ENCODE results near the gene UTP18. TPM values are rescaled to one million over a fixed set of nuclear protein-coding genes. Genes with fewer than 3 reads are reported as not detected.
"Not testable (repeated sequence)": the region's sequence is repeated elsewhere in the genome, so short reads cannot be mapped to it uniquely, and the experiment has no call there.

Gene UTP18
- total and polyA plus RNA-seq, 2 donors (not counting 1 experiment from before 2014, with no cell fraction given), result 27.9 to 29.2 TPM

DNA sequence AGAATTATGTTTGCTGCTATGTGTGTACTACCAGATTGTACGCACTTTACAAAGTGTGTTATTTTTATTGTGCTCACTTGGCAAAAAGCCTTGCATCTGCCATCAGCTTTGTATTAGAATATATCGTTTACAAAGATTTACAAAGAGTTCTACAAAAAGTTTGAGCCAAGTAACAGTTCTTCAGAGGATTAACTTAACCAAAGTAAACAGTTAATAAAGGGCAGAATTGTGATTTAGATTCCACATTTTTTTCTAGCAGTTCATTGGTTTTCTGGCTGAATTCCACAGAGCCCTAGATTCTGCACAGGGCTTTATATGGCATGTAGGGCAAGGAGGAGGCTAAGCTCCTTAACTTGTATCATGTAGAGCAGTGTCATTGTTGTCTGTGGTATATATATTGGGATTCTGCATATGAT is 29.4 kb downstream of the UTP18 start:
- no peaks in the 10 kb centered on the region for H3K27me3 ChIP-seq (ENCODE audit: control insufficient read depth, insufficient read depth, low read length)
- peak in 1 of 2 donors; percentile 63 for DNase-seq (ENCODE audit: low read depth in 2 of 2)
- H3K36me3 ChIP-seq (ENCODE audit: control insufficient read depth, insufficient read depth, low read length), result peaks cover 7% of the 10 kb centered on the region
- H3K4me2 ChIP-seq (ENCODE audit: extremely low read depth, insufficient read depth, low read length), result no peak overlapping the region
- H3K27ac ChIP-seq (ENCODE audit: insufficient read depth, low read length), result no peak overlapping the region
- no peak overlapping the region for H2AFZ ChIP-seq (ENCODE audit: low read length)
- H3K9ac ChIP-seq (ENCODE audit: insufficient read depth, low read length), result no peak overlapping the region
- H3K4me3 ChIP-seq (replicated peaks in 1 of 4; ENCODE audit: control extremely low read depth in 1 of 4, insufficient read depth in 1 of 4, low read depth in 3 of 4, low read length in 4 of 4), result no peak overlapping the region
- no peaks in the 10 kb centered on the region for H3K9me3 ChIP-seq (ENCODE audit: control insufficient read depth, insufficient read depth, low read depth, low read length)
- H4K20me1 ChIP-seq (ENCODE audit: control insufficient read depth, extremely low read depth, insufficient read depth, low read length), result no peaks in the 10 kb centered on the region
- TF ChIP-seq, protein P1, sequence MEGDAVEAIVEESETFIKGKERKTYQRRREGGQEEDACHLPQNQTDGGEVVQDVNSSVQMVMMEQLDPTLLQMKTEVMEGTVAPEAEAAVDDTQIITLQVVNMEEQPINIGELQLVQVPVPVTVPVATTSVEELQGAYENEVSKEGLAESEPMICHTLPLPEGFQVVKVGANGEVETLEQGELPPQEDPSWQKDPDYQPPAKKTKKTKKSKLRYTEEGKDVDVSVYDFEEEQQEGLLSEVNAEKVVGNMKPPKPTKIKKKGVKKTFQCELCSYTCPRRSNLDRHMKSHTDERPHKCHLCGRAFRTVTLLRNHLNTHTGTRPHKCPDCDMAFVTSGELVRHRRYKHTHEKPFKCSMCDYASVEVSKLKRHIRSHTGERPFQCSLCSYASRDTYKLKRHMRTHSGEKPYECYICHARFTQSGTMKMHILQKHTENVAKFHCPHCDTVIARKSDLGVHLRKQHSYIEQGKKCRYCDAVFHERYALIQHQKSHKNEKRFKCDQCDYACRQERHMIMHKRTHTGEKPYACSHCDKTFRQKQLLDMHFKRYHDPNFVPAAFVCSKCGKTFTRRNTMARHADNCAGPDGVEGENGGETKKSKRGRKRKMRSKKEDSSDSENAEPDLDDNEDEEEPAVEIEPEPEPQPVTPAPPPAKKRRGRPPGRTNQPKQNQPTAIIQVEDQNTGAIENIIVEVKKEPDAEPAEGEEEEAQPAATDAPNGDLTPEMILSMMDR (conservative IDR thresholded peaks at IDR 0.05 in 1 of 2, IDR thresholded peaks at IDR 0.05 in 1 of 2; ENCODE audit: low read depth in 1 of 2, low read length in 2 of 2), result no peak
- TF ChIP-seq EZH2 (IDR thresholded peaks at IDR 0.05; ENCODE audit: low read length, missing control alignments), result no peak
- no peaks in the 10 kb centered on the region for H3K4me1 ChIP-seq (ENCODE audit: control insufficient read depth, extremely low read depth, insufficient read depth, low read length)
- no peaks in the 10 kb centered on the region for H3K79me2 ChIP-seq (ENCODE audit: control insufficient read depth, insufficient read depth, low read length)

- not testable (repeated sequence) for H2AFZ ChIP-seq (ENCODE audit: low read length); DNase-seq (ENCODE audit: low read depth in 2 of 2); H3K36me3 ChIP-seq (ENCODE audit: control insufficient read depth, insufficient read depth, low read length); H3K27me3 ChIP-seq (ENCODE audit: control insufficient read depth, insufficient read depth, low read length); H3K27ac ChIP-seq (ENCODE audit: insufficient read depth, low read length); H3K4me1 ChIP-seq (ENCODE audit: control insufficient read depth, extremely low read depth, insufficient read depth, low read length); H3K9me3 ChIP-seq (ENCODE audit: control insufficient read depth, insufficient read depth, low read depth, low read length); H3K4me3 ChIP-seq (replicated peaks in 1 of 4; ENCODE audit: control extremely low read depth in 1 of 4, insufficient read depth in 1 of 4, low read depth in 3 of 4, low read length in 4 of 4); H4K20me1 ChIP-seq (ENCODE audit: control insufficient read depth, extremely low read depth, insufficient read depth, low read length); H3K9ac ChIP-seq (ENCODE audit: insufficient read depth, low read length); H3K79me2 ChIP-seq (ENCODE audit: control insufficient read depth, insufficient read depth, low read length); H3K4me2 ChIP-seq (ENCODE audit: extremely low read depth, insufficient read depth, low read length)
These were observed 34.0 kb downstream of the UTP18 start for GRCh38 chr17:51294338-51294737.

- Histone ChIP-seq H3K4me3 (replicated peaks in 1 of 4; ENCODE audit: control extremely low read depth in 1 of 4, insufficient read depth in 1 of 4, low read depth in 3 of 4, low read length in 4 of 4) (no peak overlapping the region), H3K79me2 (ENCODE audit: control insufficient read depth, insufficient read depth, low read length) (no peaks in the 10 kb centered on the region), H3K27ac (ENCODE audit: insufficient read depth, low read length) (no peak overlapping the region), H3K9me3 (ENCODE audit: control insufficient read depth, insufficient read depth, low read depth, low read length) (no peaks in the 10 kb centered on the region), H3K4me2 (ENCODE audit: extremely low read depth, insufficient read depth, low read length) (no peak overlapping the region), H3K4me1 (ENCODE audit: control insufficient read depth, extremely low read depth, insufficient read depth, low read length) (no peaks in the 10 kb centered on the region), H3K27me3 (ENCODE audit: control insufficient read depth, insufficient read depth, low read length) (no peaks in the 10 kb centered on the region), H2AFZ (ENCODE audit: low read length) (no peak overlapping the region), H4K20me1 (ENCODE audit: control insufficient read depth, extremely low read depth, insufficient read depth, low read length) (no peaks in the 10 kb centered on the region), H3K36me3 (ENCODE audit: control insufficient read depth, insufficient read depth, low read length) (no peaks in the 10 kb centered on the region), H3K9ac (ENCODE audit: insufficient read depth, low read length) (no peak overlapping the region)
- TF ChIP-seq, protein P1 (conservative IDR thresholded peaks at IDR 0.05 in 1 of 2, IDR thresholded peaks at IDR 0.05 in 1 of 2; ENCODE audit: low read depth in 1 of 2, low read length in 2 of 2), result peak; percentile 83 to 86
- no peak for TF ChIP-seq EZH2 (IDR thresholded peaks at IDR 0.05; ENCODE audit: low read length, missing control alignments)
- peak; percentile 32 to 63 for DNase-seq (ENCODE audit: low read depth in 2 of 2)
These were observed 38.4 kb downstream of the UTP18 start for GRCh38 chr17:51298508-51299371.
